M059J (cell line): ENCODE data around the gene LRRC4C. TPM values are rescaled to one million over a fixed set of nuclear protein-coding genes. Genes with fewer than 3 reads are reported as not detected.

Experiments used
- DNase-seq: peaks from one replicate; pipeline ENCODE4 v3.0.0-alpha.2; 2012; ENCODE audit warnings: low read depth
- total RNA-seq: library from RNA; depleted of rRNA; stranded (reverse); fragments of >200 nt; shearing (Covaris generic); gene quantifications from 2 replicates; pipeline ENCODE4 v1.2.3, GENCODE V29; 2014

Gene LRRC4C
- total RNA-seq, 1 experiment from 2014 or later = 0.17 TPM

- DNase-seq = no peak
Measured at GRCh38 chr11:40104941-40105550, 1354.4 kb downstream of the LRRC4C start.

GRCh38 chr11:40100781-40101180 lies 1358.7 kb downstream of the LRRC4C start:
- DNase-seq = no peak

GRCh38 chr11:40100162-40100553 lies 1359.3 kb downstream of the LRRC4C start:
- DNase-seq = no peak

- DNase-seq = no peak
Measured at GRCh38 chr11:40099426-40100161, 1359.9 kb downstream of the LRRC4C start.

- DNase-seq = no peak
Measured at GRCh38 chr11:40095446-40095845, 1364.0 kb downstream of the LRRC4C start.

GRCh38 chr11:40094954-40095353 lies 1364.5 kb downstream of the LRRC4C start:
- peak; percentile 8 for DNase-seq

GRCh38 chr11:40080434-40080833 lies 1379.0 kb downstream of the LRRC4C start:
- DNase-seq = no peak
